ENCODE data around the gene SH2D3C.

Gene SH2D3C

DNA sequence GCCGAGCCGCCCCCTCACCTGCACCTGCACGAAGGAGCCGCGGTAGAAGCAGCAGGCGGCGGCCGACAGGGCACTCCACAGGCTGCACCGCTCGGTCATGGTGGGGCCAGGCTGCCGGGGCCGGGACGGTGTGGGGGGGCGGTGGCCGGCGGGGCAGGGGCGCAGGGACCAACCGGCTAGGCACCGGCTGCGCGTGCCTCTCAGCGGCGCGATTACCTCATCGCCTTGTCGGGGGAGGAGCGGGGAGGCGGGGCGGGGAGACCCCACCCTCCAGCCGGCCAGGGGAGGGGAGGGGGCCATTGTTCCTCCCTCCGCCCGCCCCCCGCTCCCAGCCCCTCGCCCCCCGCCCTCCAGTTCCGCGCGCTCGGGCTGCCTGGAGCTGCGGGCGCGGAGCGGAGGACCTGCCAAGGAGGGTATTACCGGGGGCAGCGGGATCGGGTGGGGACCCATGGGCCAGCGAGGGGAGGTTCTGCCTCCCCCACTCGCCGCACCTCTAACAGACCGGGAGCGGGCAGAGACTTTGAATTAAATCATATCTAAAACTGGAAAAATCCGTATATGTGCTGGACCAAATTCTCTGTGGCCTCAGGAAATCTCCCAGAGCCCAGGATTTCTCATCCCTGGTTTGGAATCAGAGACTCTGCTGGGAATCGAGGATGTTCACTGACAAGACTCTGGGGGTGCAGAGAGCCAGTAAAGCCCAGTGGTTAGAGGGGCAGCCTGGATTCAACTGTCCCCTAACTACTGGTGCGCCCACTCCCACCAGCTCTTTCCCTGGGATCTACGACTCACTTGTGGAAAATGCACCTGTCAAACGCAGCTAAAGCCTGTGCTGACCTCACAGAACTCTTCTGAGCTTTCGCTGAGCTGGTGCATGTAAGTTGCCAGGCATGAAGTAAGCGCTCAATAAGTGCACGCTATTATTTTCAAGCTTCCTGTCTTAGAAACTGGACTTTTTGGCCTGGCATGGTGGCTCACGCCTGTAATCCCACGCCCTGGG is 23.1 kb downstream of the SH2D3C start:
- Histone ChIP-seq H3K36me3 (ENCODE audit: insufficient read depth, low read length) (no peaks in the 10 kb centered on the region; the same call in 1 of the 2 replicates), H3K79me2 (ENCODE audit: insufficient read depth, low read length) (no peaks in the 10 kb centered on the region), H3K27me3 (ENCODE audit: insufficient read depth, low read length) (no peaks in the 10 kb centered on the region), H3K27ac (ENCODE audit: low read depth, low read length, poor library complexity, severe bottlenecking) (no peak overlapping the region), H3K9me3 (ENCODE audit: low read length) (no peaks in the 10 kb centered on the region), H2AFZ (ENCODE audit: low read length) (no peak overlapping the region), H3K4me1 (ENCODE audit: insufficient read depth, low read length, severe bottlenecking) (no peaks in the 10 kb centered on the region), H3K4me3 (ENCODE audit: low read depth, low read length, poor library complexity, severe bottlenecking) (no peak overlapping the region), H3K9ac (ENCODE audit: low read length) (no peak overlapping the region), H4K20me1 (ENCODE audit: insufficient read depth, low read length) (no peaks in the 10 kb centered on the region), H3K9me2 (ENCODE audit: low read depth, low read length) (no peaks in the 10 kb centered on the region), H3F3A (ENCODE audit: insufficient read depth, low read length) (no peaks in the 10 kb centered on the region), H3K4me2 (ENCODE audit: low read length) (no peak overlapping the region)
- TF ChIP-seq, protein P1, sequence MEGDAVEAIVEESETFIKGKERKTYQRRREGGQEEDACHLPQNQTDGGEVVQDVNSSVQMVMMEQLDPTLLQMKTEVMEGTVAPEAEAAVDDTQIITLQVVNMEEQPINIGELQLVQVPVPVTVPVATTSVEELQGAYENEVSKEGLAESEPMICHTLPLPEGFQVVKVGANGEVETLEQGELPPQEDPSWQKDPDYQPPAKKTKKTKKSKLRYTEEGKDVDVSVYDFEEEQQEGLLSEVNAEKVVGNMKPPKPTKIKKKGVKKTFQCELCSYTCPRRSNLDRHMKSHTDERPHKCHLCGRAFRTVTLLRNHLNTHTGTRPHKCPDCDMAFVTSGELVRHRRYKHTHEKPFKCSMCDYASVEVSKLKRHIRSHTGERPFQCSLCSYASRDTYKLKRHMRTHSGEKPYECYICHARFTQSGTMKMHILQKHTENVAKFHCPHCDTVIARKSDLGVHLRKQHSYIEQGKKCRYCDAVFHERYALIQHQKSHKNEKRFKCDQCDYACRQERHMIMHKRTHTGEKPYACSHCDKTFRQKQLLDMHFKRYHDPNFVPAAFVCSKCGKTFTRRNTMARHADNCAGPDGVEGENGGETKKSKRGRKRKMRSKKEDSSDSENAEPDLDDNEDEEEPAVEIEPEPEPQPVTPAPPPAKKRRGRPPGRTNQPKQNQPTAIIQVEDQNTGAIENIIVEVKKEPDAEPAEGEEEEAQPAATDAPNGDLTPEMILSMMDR (IDR thresholded peaks at IDR 0.05; ENCODE audit: low read length) = no peak
- TF ChIP-seq EZH2 (IDR thresholded peaks at IDR 0.05; ENCODE audit: borderline replicate concordance, low read length) = no peak

DNA sequence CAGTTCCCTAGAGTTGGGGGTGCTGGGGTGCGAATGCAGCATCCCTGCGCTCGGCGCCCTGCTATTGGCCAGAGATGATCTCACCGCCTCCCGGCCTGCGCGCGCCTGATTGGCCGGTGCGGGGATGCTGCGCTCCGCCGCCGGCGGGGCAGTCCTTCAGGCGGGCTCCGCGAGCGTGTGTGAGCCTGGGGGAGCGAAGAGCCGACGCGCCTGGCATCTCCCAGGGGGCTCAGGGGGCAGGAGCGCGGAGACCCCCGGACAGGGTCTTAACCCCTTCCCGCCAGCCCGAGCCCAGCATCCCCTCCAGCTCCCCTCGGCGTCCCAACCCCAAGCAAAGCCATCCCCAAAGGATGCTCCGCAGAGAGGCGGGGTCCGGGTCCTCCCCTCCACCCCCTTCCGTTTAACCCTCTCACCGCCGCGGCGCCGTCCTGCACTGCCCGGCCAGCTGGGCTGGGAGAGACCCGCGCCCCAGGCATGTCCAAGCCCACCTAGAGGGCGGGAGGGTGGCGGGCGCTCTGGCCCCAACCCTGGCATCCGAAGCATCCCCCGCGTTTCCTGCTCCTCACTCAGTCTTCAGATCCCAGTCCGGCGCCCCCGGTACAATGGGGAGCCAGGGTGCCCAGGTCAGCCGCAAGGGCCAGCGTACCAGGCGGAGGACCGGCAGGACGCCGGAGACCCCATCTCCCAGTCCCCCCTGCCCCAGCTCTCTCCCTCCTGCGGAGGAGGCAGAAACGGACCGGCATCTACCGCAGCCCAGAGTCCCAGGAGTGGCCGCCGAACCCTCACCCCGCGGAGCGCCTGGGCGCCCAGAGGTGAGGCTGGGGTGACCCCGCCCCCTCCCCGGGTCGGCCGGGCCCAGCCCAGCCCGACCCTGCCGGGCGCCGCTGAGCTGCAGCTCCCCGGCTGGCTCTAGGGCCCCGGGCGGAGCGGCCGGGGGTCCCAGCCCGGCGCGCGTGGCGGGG is 24.1 kb downstream of the SH2D3C start:
- peaks cover under 1% of the 10 kb centered on the region for H3K36me3 ChIP-seq (ENCODE audit: insufficient read depth, low read length)
- H3K9me2 ChIP-seq (ENCODE audit: low read depth, low read length) = no peaks in the 10 kb centered on the region
- TF ChIP-seq EZH2 (IDR thresholded peaks at IDR 0.05; ENCODE audit: borderline replicate concordance, low read length) = no peak
- TF ChIP-seq, protein P1 (IDR thresholded peaks at IDR 0.05; ENCODE audit: low read length) = no peak
- H3F3A ChIP-seq (ENCODE audit: insufficient read depth, low read length) = no peaks in the 10 kb centered on the region
- H3K27ac ChIP-seq (ENCODE audit: low read depth, low read length, poor library complexity, severe bottlenecking) = no peak overlapping the region
- no peak overlapping the region for H3K4me3 ChIP-seq (ENCODE audit: low read depth, low read length, poor library complexity, severe bottlenecking)
- no peak overlapping the region for H2AFZ ChIP-seq (ENCODE audit: low read length)
- H3K79me2 ChIP-seq (ENCODE audit: insufficient read depth, low read length) = no peaks in the 10 kb centered on the region
- no peak overlapping the region for H3K4me2 ChIP-seq (ENCODE audit: low read length)
- H4K20me1 ChIP-seq (ENCODE audit: insufficient read depth, low read length) = no peaks in the 10 kb centered on the region
- no peaks in the 10 kb centered on the region for H3K9me3 ChIP-seq (ENCODE audit: low read length)
- H3K27me3 ChIP-seq (ENCODE audit: insufficient read depth, low read length) = no peaks in the 10 kb centered on the region
- no peak overlapping the region for H3K9ac ChIP-seq (ENCODE audit: low read length)
- H3K4me1 ChIP-seq (ENCODE audit: insufficient read depth, low read length, severe bottlenecking) = no peaks in the 10 kb centered on the region

DNA sequence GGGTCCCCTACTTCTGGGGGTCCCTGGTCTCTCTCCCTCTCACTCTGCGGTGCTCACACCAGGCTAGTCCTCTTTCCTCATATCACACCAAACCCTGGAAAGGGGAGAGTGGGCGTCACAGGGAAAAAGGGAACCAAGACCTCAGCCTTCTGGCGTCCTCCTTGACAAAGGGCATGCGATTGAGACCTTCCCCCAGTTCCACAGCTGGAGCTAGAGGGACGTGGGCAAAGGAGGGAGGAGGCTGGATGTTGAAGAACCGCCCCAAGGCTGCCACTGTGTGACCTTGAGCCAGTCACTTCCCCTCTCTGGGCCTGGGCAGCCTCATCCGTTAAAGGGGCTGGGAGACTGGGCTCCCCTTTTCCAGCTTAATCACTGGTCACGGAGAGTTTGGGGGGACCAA is 24.8 kb downstream of the SH2D3C start:
- Histone ChIP-seq H3F3A (ENCODE audit: insufficient read depth, low read length) (no peaks in the 10 kb centered on the region), H3K4me2 (ENCODE audit: low read length) (no peak overlapping the region), H3K9ac (ENCODE audit: low read length) (no peak overlapping the region), H4K20me1 (ENCODE audit: insufficient read depth, low read length) (no peaks in the 10 kb centered on the region), H3K27ac (ENCODE audit: low read depth, low read length, poor library complexity, severe bottlenecking) (no peak overlapping the region), H3K27me3 (ENCODE audit: insufficient read depth, low read length) (no peaks in the 10 kb centered on the region), H2AFZ (ENCODE audit: low read length) (no peak overlapping the region), H3K36me3 (ENCODE audit: insufficient read depth, low read length) (peaks cover 8% of the 10 kb centered on the region), H3K9me3 (ENCODE audit: low read length) (no peaks in the 10 kb centered on the region), H3K9me2 (ENCODE audit: low read depth, low read length) (no peaks in the 10 kb centered on the region), H3K4me1 (ENCODE audit: insufficient read depth, low read length, severe bottlenecking) (no peaks in the 10 kb centered on the region), H3K79me2 (ENCODE audit: insufficient read depth, low read length) (no peaks in the 10 kb centered on the region), H3K4me3 (ENCODE audit: low read depth, low read length, poor library complexity, severe bottlenecking) (no peak overlapping the region)
- TF ChIP-seq EZH2 (IDR thresholded peaks at IDR 0.05; ENCODE audit: borderline replicate concordance, low read length) = no peak
- TF ChIP-seq, protein P1 (IDR thresholded peaks at IDR 0.05; ENCODE audit: low read length) = no peak

Measured in OCI-LY1 (cell line).